GM21381 (cell line): ENCODE results near the gene CAMK2D.

Experiments
- ATAC-seq: cut with Tn5 transposase; IDR thresholded peaks from one replicate; pipeline ENCODE4 v1.9.1; 2021; ENCODE audit warnings: mild to moderate bottlenecking, moderate library complexity; ENCODE audit not compliant: unreplicated experiment

Gene CAMK2D

DNA sequence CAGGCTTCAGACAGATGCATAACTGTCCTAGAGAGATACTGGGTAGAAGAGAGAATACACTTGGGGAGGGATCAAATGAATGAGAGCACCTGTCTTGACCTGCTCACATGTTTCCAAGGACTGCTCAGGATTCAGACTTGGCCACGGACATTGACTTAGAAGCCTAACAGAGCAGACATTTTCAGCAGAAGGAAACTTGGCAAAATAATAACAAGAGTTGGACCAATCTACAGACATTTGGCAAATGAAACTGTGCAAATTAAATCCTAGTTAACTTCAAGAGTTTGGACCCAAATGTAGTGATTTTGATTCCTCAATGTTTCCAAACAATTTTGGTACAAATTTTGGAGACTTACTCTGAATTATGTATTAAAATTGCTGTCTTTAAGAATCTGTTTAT lies 223.9 kb downstream of the CAMK2D start:
- ATAC-seq: no peak

DNA sequence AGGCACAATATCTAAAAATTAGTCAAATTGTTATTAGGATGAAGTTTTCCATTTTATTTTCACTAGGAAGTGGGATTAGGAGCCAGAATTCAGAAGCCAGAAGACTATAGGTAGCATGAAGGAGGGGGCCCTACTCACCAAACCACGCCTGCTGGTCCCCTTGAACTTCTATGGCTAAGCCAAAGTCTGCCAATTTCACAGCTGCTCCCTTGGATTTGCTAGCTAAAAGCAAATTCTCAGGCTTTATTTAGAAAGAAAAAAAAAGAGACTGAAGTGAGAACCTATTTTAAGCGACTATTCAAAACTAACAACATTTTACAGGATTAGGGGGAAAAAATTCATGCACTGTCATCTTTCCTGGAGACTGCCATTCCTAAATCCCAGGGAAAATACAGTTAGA lies 224.3 kb downstream of the CAMK2D start:
- no peak for ATAC-seq

DNA sequence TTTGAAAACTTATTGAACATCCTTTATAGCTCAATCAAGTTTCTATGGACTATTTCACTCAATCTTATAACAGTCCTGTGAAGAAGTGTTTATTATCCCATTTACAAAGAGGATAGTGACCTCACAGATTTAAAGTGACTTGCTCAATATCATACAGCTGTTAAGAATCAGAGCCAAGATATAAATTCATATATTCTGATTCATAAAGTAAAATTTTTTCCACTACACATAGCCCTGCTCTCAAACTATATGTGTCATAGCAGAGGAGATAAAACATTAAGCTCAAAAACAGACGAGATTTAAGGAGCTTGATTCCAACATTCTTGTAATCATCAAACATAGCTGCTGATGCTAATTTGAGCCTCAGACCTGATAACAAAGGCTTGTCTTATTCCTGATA lies 226.8 kb downstream of the CAMK2D start:
- no peak for ATAC-seq

DNA sequence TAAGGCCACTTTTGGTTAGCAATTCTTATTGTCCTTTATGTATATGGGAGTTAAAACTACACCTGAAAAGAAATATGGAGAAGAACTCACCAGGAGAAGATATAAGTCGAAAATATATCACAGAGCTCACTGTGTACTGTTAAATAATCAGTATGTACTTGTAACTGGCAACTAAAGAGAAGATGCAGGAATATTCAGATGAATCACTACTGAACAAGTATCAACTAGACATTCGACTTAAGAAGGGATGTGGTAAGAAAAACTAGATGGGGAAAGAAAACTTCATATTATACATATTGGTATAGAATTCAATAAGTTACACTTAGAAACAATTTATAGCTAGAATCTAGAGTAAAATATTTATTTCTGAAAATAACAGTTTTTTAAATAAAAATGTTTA lies 230.0 kb downstream of the CAMK2D start:
- ATAC-seq: no peak

DNA sequence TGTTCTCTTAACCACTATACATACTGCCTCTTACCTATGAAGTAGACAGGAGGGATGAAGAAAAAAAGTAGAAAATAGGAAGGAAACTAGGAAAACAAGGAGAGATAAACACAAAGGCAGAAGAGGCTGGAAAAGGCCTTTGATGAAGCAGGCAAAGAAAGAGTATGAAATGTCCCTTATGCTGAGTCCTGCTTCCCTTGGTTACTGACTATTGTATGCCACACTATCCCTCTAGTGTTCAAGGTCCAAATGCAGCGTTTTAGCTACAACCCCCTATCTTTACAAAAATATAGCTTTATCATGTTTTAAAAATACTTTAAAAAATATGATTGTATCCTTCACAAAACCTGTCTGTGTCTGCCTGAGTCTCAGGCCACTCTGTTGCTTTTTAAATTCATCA lies 233.1 kb downstream of the CAMK2D start:
- ATAC-seq: no peak

DNA sequence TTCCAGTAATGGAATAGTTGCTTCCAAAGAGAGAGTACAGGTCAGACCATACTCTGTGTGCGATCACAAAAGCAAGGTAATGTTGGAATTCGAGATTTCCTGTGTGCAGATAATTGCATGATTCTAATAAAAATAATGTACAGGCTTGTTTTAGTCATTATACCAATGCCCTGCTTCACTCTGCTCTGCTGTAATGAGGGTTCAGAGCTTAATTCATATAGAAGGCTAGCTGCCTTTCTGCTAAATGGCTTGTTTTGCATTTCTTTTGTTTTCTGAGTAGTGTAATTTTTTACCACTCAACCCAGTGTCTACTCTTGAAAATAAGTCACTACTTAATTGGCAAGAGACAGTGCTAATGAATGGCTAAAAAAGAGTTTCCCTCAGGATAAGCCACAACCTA lies 236.0 kb downstream of the CAMK2D start:
- ATAC-seq: no peak

DNA sequence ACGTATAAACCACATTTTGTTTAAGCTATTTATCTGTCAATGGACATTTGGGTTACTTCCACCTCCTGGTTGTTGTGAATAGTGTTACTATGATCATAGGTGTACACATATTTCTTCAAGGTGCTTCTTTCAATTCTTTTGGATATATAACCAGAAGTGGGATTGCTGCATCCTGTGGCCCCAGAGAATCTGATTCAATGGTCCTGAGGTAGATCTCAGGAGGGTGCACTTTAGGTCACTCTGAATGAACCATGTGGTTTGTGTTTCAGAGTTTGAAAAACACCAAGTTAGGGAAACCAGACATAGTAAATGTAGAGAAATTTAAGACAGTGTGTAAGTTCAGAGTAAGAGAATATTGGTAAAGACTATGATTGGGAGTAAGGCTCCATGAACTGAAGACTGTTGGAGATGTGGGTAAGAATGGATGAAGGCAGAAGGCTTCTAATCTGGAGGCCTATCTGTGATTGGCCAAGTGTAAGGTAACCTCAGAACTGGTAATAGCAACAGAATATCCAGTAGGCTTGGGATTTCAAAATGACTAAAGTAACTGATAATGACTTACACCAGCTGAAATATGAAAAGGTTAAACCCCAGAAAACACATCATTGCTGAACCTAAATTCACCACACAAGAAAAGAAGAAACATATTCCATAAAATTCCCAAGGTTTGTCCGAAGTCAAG lies 236.9 kb downstream of the CAMK2D start:
- peak; percentile 37 for ATAC-seq

DNA sequence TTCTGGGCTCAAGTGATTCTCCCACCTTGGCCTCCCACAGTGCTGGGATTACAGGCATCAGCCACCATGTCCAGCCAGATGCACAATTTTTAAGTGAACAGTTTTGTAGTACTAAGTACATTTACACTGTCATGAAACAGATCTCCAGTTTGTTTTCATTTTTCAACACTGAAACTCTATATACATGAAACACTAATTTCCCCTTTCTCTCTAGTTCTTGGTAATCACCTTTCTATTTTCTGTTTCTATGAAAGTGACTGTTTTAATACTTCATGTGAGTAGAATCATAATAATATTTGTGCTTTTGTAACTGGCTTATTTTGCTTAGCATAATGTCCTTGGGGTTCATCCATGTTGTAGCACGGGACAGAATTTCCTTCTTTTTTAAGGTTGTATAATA lies 237.4 kb downstream of the CAMK2D start:
- peak; percentile 93 for ATAC-seq

DNA sequence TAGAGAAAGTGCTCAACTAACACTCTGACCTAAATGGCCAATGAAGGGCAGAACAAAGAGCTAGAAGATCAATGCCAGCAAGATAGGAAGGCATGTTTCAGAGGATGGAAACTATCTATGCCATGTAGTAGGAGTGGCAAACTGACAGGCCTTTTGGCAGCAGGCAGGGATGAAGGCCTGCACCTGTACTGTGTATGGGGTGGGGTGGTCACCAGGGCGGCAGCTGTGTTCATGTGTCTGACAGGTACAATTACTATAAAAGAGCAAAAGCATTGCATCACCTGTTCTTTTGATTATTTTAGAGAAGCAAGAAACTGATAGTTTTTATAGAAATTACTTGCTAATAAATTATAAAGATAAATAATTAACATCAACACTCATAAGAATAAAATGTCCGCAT lies 239.1 kb downstream of the CAMK2D start:
- no peak for ATAC-seq

DNA sequence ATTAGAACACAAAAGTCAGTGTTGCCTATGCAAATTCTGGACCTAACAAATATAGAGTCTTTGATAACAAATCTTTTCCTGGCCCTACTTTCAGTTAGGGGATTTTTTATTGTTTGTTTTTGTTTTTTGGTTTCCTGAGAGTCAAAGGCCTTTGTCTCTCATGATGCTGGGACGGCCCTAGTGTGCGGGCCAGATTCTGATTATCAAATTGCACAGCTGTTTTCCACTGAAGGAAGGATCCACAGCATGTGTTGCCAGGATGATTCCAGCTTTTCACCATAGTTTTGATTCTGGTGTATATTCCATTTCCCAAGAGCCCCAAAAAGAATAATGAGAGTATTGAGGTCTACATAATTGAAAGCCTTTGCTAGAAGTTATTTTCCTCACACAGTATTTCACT lies 248.2 kb downstream of the CAMK2D start:
- no peak for ATAC-seq

DNA sequence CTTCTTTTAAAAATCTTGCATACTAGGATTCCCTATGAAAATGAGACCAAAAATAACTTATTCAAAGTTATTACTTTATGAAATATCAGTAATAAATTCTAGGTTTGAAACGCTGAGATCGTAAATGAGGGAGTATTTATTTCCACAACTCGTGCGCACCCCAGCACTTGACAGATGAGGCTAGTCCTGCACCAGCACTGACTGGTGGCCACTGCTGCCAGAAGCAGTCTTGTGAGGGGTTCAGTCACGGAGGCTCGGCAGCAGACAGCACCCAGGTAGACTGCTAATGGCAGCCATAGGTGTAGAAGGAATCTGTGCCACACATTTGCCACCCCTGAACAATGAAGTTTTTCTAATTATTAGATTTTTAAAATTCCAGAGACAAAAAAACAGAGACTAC lies 248.7 kb downstream of the CAMK2D start:
- no peak for ATAC-seq

DNA sequence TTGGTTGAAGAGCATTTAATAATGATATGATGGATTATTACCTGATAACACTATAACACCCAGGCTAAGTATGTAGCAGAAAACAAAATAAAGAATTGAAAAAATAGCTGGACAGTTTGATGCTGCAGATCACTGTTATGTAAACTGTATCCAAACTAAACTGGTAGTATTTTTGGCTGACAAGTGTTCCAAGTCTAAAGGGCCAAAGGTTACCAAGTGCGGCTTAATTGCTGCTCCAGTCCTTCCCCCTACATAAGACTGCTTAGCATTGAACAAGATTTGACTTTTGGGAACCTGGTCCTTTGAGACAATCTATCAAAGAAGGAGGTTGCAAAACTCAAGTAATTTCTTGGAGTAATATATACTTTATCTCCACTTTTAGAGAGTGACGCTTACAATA lies 249.6 kb downstream of the CAMK2D start:
- no peak for ATAC-seq

DNA sequence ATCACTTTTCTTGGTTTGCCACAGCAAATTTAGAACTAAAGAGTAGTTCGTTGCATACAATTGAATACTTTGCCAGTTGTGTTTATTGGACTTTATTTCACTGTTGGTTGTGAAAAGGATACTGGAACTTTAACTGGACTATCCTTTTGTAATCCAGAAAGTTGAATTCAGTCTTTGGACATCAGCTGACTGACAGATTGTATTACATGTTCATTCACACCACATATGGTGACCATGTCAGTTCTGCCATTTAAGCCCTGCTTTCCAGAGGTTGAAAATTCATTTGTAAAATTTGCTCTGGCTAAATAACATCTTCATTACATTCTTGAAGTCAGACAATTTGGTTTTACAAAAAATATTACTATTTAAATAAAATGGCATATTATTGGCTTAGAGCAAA lies 251.7 kb downstream of the CAMK2D start:
- ATAC-seq: no peak

DNA sequence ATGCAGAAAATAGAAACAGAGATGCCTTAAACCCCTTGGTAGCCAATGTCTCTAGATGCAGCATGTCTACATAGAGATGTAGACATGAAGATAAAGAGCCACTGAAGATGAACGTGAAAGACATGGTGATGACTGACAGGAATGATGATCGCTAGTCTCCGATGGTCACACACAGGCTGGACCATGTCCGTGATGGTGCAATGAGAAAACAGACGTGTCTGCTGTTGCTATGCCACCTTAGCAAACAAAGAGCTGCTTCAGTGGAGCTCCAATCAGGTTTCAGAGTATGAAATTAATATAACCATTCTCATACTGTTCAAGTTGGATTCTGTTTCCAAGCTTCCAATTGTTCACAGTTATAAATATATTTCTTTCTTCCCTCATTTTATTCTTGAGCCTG lies 256.5 kb downstream of the CAMK2D start:
- no peak for ATAC-seq

DNA sequence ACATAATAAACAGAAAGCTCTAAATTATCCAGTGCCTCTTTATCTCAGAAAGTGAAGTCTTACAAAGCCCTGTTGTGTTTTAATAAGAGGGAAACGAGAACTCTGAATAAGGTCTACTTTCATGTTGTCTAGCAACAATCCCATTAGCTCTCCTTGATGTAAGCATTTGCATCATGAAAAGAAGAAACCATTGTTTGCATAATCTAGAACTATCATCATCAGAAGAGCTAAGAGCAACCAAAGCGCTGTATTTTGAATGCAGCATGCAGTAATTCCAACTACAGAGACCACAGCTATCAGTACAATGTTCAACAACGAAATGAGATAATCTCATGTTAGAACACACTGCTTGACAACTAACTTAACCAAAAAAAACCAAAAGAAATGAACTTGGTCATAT lies 257.1 kb downstream of the CAMK2D start:
- no peak for ATAC-seq

DNA sequence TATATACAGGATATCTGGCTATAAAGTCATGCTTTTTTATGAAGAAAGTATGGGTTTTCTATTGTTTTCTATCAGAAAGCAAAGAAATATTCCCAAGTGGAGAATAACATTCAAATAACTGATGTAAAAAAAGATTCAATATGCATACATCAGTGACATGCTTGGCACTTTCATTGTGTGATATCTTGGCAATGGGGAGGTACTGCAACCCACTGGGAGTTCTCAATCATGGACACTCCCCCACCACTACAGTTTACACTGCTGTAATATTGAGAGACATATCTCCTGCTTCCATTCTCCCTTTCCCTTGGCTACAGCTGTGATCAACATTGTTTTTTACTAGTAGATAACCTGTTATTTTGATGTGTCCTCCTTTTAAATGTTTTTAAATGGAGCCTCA lies 257.8 kb downstream of the CAMK2D start:
- no peak for ATAC-seq

DNA sequence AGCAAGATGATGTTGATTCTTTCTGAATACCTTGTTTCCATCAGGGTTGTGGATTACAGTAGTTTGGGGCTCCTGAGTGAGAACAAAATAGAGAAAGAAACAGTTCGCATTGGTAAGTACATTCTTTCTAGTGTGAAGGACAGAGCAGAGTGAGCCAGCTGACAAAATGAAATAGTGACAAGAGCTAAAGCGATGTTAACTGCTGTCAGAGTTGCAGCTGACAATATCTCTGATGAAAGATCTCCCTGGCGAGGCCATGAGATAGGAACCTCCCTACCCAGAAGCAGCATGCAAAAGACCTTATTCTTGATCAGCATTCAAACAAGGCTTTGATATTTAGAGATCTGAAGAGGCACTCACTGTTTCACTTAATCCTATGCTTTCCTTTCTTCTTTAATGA lies 258.6 kb downstream of the CAMK2D start:
- no peak for ATAC-seq

DNA sequence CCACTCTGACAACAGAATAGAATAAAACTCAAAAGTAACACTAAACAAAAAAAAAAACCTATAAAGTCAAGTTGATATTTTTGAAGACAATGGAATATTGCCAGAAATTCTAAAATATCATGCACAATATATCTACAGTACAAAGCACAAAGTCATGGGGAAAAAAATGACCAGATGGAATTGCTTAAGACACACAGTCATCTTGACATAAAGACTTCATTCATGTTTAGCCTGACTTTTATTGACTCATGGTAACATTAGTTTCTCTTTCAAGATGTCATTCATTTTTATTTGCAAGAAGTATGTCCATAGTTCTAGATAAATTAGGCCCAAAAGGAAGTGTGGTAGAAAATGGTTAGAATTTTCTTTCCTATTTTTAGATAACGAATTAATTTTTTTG lies 259.1 kb downstream of the CAMK2D start:
- ATAC-seq: no peak

DNA sequence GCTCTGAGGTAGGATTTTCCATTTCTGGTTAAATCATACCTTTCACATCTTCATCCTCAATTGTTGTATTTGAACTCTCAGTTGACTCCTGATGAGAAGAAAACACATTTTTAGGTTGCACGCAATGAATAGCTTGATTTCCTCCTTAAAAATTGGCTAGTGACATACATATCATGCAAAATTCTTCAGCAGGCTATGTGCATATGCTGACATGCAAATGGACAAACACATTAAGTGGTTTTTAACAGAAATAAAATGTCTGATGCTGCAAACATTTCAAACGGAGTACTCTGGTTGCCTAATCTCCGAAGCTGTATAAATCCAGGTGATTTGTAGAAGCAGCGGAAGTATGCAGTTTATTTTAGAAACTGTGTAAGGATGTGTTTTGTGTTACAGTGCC lies 261.1 kb downstream of the CAMK2D start:
- ATAC-seq: no peak

DNA sequence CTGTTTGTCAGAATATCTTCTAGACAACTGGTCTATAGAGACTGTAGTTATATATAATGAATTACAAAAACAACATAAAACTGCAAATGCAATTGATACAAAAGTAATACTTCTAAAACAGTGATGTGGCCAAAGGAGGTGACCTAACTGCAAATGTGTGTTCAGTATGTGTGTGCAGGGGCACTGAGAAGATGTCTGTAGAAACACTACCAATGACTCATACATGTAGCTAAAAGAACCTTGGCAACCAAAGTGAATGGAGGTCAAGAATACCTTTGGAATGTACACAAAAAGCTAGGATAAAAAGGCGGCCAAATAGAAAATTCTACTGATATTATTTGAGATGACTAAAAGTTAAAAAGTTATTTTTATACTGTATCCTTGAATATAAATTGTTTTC lies 261.8 kb downstream of the CAMK2D start:
- no peak for ATAC-seq

DNA sequence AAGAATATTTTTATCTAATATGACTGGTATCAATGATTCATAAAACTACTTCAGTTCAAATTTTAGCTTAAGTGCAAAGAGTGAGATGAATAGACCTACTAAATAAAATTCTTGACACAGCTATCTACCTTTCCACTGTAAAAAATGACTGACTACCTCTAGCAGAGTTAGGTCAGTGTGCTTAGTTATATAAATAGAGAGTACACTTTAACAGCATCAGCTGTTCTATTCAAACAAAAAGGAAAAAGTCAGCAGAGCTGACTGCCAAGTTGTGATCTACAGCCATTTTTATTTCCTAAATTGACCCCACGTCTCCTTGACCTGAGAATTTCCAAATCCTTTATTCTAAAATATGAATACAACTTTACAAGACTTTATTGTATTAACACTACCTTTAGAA lies 262.4 kb downstream of the CAMK2D start:
- no peak for ATAC-seq

DNA sequence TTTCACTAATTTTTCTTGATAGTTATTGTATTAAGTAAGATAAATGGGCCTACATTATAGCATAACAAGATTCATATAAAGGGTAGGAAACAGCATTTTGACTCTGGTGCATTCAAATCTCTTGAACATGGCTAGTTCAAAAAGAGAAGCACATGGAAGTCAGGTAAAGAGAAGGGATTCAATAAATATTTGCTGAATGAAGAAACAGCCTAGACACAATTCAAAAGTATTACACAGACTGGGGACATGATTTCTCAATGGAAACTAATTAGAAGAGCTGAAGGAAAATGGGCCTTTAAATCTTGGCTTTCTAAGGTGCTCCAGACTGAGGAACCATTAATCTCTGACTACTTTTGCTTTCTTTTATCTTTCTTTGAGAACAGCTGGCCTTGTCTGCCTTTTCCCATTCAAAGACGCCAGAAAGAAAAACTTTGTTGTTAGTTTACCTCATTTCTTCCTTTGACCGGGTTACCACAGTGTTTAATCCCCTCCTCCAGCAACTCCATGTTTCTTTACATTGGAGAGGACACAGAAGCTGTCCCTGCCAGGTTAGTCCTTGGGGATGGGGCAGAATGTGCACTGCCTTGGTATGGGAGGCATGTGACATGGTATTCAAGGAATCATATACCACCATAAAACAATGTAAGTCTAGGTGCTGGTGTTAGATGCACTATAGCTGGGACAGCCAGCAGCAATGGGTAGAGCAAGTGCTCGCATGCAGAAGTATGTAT lies 264.2 kb downstream of the CAMK2D start:
- no peak for ATAC-seq

DNA sequence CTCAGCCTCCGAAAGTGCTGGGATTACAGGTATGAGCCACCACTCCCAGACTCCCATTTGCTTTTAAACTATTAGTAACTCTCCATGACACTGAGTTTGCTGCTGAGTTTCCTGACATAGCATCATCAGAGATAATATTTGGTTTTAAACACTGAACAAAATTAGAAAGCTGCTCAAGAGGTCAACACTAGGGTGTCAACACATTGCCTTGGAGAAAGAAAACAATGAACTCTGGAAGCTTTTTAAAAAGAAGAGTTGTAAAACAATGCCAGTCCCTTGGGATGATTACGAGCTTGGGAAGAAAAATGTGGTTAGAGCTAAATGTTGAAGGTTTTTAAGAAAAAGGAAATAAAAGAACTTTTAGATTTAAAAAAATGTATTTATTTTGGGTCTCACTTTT lies 264.8 kb downstream of the CAMK2D start:
- no peak for ATAC-seq
